Kidney epithelial cell (primary cell): ENCODE results near the gene PARP16. TPM values are rescaled to one million over a fixed set of nuclear protein-coding genes. Genes with fewer than 3 reads are reported as not detected.
A peak's percentile ranks its signal among the peaks of the same experiment; 100 is the strongest.

Experiments
- DNase-seq: peaks from one replicate; pipeline ENCODE4 v3.0.0-alpha.2; 2010; ENCODE audit warnings: low read depth
- H3K27me3 ChIP-seq: 2 replicates; pipeline ENCODE4 v1.6.0; 2011; ENCODE audit warnings: low read length; ENCODE audit not compliant: control insufficient read depth, insufficient read depth
- H3K36me3 ChIP-seq: 2 replicates; pipeline ENCODE4 v1.5.1; 2011; ENCODE audit warnings: low read length; ENCODE audit not compliant: control insufficient read depth, insufficient read depth
- H3K4me3 ChIP-seq: 2 replicates; pipeline ENCODE4 v1.5.1; 2011; ENCODE audit warnings: low read depth, mild to moderate bottlenecking, control low read depth, low read length
- total RNA-seq: library from RNA; depleted of rRNA; stranded (reverse); fragments of >200 nt; gene quantifications from 2 replicates; pipeline ENCODE4 v1.2.3, GENCODE V29; 2015
- TF ChIP-seq, protein P1 (sequence below): IDR thresholded peaks from 2 replicates; pipeline ENCODE4 v1.5.1; 2011; ENCODE audit warnings: mild to moderate bottlenecking, moderate library complexity, low read length, control low read depth, inconsistent platforms; ENCODE audit not compliant: insufficient read depth, poor library complexity, severe bottlenecking

The PARP16 gene
- total RNA-seq, 1 donor from 2014 or later = 11.8 TPM

DNA sequence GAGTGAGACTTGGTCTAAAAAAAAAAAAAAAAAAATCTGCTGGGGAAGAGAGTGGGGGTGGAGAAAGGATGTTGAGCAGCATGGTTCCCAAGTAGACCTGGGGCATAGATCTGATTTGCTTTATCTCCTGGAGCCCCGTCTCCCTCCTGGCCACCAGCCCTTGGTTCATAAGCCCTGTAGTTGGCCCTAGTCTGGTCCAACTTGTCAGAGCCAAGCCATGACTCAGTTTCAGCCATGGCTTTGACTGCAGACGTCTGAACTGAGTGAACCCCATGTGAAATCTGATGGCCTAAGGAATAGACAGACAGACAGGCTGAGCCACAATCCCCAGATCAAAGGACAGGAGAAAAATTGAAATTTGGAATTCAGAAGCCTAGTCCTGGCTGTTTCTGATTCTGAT, 73.4 kb downstream of the PARP16 start:
- TF ChIP-seq, protein P1, sequence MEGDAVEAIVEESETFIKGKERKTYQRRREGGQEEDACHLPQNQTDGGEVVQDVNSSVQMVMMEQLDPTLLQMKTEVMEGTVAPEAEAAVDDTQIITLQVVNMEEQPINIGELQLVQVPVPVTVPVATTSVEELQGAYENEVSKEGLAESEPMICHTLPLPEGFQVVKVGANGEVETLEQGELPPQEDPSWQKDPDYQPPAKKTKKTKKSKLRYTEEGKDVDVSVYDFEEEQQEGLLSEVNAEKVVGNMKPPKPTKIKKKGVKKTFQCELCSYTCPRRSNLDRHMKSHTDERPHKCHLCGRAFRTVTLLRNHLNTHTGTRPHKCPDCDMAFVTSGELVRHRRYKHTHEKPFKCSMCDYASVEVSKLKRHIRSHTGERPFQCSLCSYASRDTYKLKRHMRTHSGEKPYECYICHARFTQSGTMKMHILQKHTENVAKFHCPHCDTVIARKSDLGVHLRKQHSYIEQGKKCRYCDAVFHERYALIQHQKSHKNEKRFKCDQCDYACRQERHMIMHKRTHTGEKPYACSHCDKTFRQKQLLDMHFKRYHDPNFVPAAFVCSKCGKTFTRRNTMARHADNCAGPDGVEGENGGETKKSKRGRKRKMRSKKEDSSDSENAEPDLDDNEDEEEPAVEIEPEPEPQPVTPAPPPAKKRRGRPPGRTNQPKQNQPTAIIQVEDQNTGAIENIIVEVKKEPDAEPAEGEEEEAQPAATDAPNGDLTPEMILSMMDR = no peak
- no peak for DNase-seq
- Histone ChIP-seq H3K4me3 (no peak overlapping the region), H3K36me3 (no peaks in the 10 kb centered on the region), H3K27me3 (no peaks in the 10 kb centered on the region)

DNA sequence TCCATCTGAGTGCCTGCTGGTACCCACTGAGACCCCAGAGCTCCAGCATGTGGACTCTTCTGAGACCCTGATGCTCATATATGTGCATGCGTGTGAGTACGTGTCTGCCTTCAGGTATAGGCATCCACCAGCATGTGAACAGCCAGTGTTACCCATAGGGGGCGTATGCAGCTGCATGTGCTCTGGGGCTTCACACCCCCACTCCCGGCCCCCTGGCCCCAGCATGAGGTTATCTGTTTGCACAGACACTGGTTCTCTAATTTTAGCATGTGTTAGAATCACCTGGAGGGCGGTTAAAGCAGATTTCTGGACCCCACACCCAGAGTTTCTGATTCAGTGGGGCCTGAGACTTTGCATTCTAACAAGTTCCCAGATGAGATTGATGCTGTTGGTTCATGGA, 74.6 kb downstream of the PARP16 start:
- TF ChIP-seq, protein P1 = peak; percentile 50
- H3K4me3 ChIP-seq = no peak overlapping the region
- no peak for DNase-seq
- H3K36me3 ChIP-seq = no peaks in the 10 kb centered on the region
- H3K27me3 ChIP-seq = no peaks in the 10 kb centered on the region

DNA sequence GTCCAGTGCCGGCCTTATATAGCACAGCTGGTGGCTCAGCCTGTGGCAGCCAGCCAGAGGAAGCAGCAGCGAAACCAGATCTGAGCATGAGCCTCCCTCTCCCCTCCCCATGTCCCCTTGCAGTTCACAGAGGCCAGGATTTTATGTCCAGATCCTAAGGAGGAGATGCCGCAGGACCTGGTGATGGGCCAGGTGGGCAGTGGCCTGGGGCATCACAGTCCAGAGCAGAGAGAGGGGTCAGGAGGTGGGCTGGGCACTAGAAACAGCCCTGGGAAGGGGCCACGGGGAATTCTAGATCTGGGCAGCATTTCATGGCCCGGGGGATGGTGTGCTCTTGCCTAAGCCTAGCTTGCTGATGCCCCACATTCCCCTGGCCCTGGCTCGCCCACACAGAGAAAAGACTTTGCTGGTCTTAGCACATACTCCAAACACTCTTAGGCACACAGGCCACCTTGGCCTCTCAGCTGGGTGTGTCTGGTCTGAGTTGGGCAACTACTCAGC, 75.2 kb downstream of the PARP16 start:
- H3K36me3 ChIP-seq = no peaks in the 10 kb centered on the region
- no peaks in the 10 kb centered on the region for H3K27me3 ChIP-seq
- no peak overlapping the region for H3K4me3 ChIP-seq
- TF ChIP-seq, protein P1 = no peak
- no peak for DNase-seq

DNA sequence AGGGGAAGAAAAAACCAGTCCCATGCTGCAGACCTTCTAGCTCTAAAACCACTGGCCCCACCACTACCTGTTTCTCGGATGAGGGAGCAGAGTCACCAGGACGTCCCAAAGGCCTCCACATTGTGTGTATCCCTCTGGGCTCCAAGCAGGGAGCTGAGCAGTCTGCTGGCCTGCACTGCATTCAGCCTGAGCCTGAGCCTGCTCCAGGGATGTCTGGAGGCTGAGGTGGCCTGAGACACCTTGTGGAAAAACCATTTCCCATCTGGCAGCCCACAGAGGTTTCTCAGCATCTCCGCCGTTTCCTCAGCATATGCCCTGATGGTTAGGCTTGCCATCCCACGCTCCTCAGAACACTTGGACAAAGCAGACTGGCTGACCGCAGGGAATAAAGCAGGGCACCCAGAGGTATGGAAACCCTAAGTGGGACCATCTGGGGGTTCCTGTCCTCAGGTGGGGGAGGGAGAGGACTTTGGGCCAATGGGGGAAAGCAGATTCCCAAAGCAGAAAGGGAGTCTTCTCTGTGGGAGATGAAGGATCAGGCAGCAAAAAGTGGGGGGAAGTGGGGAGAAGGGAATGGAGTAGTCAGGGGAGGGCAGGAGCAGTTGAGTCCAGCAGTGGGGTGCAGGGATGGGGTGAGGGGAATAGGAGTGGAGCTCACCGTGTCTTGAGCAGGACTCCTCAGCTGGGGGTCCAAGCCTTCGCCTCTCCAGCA, 75.8 kb downstream of the PARP16 start, which contains the start of gene CILP:
CILP (minus strand) TSS at position 704 of the 712 bp plus-strand sequence. CDS start 1,718 bp downstream, outside the sequence.
- H3K27me3 ChIP-seq = no peaks in the 10 kb centered on the region
- no peak for DNase-seq
- TF ChIP-seq, protein P1 = no peak
- no peak within 1 kb of the TSS for H3K4me3 ChIP-seq
- H3K36me3 ChIP-seq = no peaks in the 10 kb centered on the region

DNA sequence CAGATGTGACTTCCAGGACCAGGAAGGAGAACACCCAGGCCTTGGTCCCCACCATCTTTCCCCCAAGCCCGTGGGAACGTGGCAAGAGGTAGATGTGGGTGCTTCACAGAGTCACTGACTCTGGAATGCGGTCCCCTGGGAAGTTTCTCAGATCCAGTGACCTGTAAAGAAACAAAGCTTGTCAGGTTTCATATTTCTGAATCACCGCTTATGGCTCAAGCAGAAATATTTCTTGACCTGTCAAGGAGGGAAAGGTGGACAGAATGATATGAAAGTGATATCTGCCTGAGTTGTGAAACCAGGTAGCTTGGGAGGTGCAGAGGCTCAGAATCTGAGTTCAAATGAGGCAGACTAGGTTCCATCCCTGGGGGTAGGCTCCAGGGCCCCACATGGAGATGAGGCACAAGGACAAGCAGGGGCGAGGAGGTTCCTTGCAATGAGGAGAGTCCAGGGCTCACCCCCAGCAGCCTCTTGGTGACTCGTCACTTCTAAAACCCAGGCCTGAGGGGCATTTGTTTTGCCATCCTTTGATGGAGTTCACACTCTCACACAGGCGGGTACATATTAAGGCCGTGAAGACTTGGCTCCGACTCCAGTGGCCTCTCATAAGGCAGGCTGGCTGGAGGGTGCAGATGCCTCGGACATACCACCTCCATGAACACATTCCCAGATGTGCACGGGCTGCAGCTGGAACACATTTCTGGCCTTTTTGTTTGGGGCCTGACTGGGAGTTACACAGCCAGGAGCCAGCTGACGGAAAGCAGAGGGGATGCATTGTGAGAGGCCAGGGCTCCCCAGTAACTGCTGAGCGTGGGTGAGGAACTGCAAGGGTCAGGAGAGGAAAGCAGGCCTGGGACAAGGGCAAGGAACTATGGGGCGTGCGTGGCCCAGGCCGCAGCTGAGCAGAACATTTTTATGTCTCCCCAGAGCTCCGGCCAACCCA, 76.7 kb downstream of the PARP16 start:
- Histone ChIP-seq H3K27me3 (no peaks in the 10 kb centered on the region), H3K36me3 (no peaks in the 10 kb centered on the region), H3K4me3 (no peak overlapping the region)
- DNase-seq = no peak
- TF ChIP-seq, protein P1 = no peak
